PFSK-1 (cell line): ENCODE measurements around the gene GCLC.

Experiments used
- POLR2AphosphoS5 ChIP-seq: IDR thresholded peaks from 2 replicates; pipeline ENCODE4 v1.6.1; 2012; ENCODE audit warnings: low read depth, mild to moderate bottlenecking, control low read depth, low read length, moderate library complexity
- REST ChIP-seq, 2 experiments: IDR thresholded peaks; 2 replicates each; pipeline versions ENCODE4 v1.6.1 to v1.8.0; 2011 to 2012; ENCODE audit warnings: low read depth in 2 of 2, low read length in 2 of 2, control low read depth in 1 of 2, inconsistent platforms in 1 of 2, mild to moderate bottlenecking in 1 of 2, moderate library complexity in 1 of 2; ENCODE audit not compliant: insufficient read depth in 1 of 2
- TAF1 ChIP-seq: IDR thresholded peaks from 2 replicates; pipeline ENCODE4 v1.6.1; 2012; ENCODE audit warnings: low read length, control low read depth, borderline replicate concordance; ENCODE audit not compliant: insufficient read depth

DNA sequence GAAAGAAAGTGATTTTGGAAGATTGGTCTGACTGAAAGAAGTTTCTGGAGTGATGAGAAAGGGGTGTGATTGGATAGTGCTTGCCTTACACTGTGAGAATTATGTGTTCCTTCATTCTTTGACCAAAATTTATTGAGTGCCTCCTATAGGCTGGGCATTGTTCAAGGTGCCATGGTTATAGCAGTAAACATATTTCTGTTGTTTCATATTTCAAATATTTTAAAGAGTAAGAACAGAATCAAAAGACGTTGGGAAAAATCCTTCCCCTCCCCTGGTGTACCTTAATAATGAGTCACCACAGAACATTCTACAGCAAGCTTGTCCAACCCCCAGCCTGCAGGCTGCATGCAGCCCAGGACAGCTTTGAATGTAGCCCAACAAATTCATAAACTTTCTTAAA lies 78.6 kb downstream of the GCLC start:
- no peak for TF ChIP-seq POLR2AphosphoS5
- no peak for TF ChIP-seq REST (IDR thresholded peaks at IDR 0.05; ENCODE audit: insufficient read depth in 1 of 2, low read depth in 2 of 2, low read length in 2 of 2)
- no peak for TF ChIP-seq TAF1
